AG10803 (cell line): ENCODE data around the gene HELQ.

Experiments used
- DNase-seq: peaks from one replicate; pipeline ENCODE4 v3.0.0; 2010; ENCODE audit warnings: low read depth
- H3K4me3 ChIP-seq: 2 replicates; pipeline ENCODE4 v1.5.1; 2011; ENCODE audit warnings: mild to moderate bottlenecking, low read length, control low read depth
- CTCF ChIP-seq: conservative IDR thresholded peaks from 2 replicates; pipeline ENCODE4 v1.5.1; 2011; ENCODE audit warnings: mild to moderate bottlenecking, low read length, control low read depth, inconsistent platforms

Gene HELQ

GRCh38 chr4:83456184-83456501 lies 520 bp upstream of the HELQ start:
- no peak for TF ChIP-seq CTCF
- H3K4me3 ChIP-seq: peak overlapping the region; percentile 94
- DNase-seq: no peak

GRCh38 chr4:83454686-83455085 lies 937 bp downstream of the HELQ start:
- H3K4me3 ChIP-seq: peak overlapping the region; percentile 94
- peak; percentile 4 for DNase-seq
- TF ChIP-seq CTCF: no peak

- no peak for DNase-seq
- no peak overlapping the region for H3K4me3 ChIP-seq
- no peak for TF ChIP-seq CTCF
These were observed 6.6 kb downstream of the HELQ start for GRCh38 chr4:83449009-83449408.

GRCh38 chr4:83440899-83441298 lies 14.7 kb downstream of the HELQ start:
- H3K4me3 ChIP-seq: no peak overlapping the region
- DNase-seq: no peak
- TF ChIP-seq CTCF: no peak

- no peak for TF ChIP-seq CTCF
- no peak overlapping the region for H3K4me3 ChIP-seq
These were observed 15.3 kb downstream of the HELQ start for GRCh38 chr4:83440148-83440814.

GRCh38 chr4:83438719-83439118 lies 16.9 kb downstream of the HELQ start:
- H3K4me3 ChIP-seq: no peak overlapping the region
- no peak for TF ChIP-seq CTCF
- no peak for DNase-seq

More at GRCh38 chr4:83440148-83440814, 15.3 kb downstream of the HELQ start:
- DNase-seq: no peak

- TF ChIP-seq CTCF: no peak
- H3K4me3 ChIP-seq: no peak overlapping the region
- no peak for DNase-seq
These were observed 18.9 kb downstream of the HELQ start for GRCh38 chr4:83436680-83437079.
